NOMO-1 treated with dmso at 0.1 percent for 144 hours (cell line): ENCODE results near the gene LARP4B.

Experiments
- DNase-seq: peaks from one replicate; lab custom pipeline; 2025; ENCODE audit not compliant: unreplicated experiment; lab: John Stamatoyannopoulos, UW

Gene LARP4B

DNA sequence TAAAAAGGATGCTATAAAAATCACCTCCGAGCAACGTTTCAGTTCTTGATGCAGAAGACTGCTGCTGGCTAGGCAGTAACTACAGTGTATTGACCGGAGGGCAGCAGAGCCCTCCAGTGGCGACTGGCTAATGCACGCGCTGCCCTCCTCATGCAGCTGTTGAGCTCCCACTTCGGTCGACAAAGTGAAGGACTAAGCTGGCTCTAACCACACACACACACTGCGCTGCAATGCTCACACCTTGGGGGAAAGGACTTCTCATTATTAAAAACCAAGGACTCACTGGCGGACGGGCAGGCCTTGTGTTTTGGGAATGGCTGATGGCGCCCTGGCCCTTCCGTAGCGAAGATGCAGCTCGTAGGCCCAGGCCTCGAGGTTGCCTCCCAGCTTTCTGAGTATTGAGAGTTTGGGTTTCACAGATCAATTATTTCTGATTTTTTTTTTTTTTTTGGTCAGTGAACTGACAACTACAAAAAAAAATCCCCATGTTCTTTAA is 121.1 kb downstream of the LARP4B start:
- no peak for DNase-seq

- no peak for DNase-seq
Observed at GRCh38 chr10:809671-810350, 121.7 kb downstream of the LARP4B start.

DNA sequence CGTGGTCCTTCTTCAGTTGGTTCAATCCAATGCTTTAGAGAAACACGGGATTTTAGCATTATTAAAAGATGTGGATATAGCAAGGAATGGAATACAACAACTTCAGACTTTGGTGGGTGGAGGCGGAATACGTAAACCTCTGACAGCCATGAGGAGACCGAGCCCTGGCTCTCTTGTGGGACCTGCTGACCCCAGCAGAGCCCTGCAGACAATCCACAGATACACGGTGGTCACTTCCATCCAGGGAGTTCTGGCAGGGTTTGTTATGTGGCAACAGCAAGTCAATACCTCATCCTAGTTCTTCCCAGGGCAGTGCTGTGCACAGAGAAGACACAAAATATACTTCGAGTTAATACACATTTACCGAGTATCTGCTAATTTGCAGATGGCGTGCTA is 123.5 kb downstream of the LARP4B start:
- no peak for DNase-seq

- DNase-seq, result no peak
Observed at GRCh38 chr10:807163-807957, 124.1 kb downstream of the LARP4B start.

DNA sequence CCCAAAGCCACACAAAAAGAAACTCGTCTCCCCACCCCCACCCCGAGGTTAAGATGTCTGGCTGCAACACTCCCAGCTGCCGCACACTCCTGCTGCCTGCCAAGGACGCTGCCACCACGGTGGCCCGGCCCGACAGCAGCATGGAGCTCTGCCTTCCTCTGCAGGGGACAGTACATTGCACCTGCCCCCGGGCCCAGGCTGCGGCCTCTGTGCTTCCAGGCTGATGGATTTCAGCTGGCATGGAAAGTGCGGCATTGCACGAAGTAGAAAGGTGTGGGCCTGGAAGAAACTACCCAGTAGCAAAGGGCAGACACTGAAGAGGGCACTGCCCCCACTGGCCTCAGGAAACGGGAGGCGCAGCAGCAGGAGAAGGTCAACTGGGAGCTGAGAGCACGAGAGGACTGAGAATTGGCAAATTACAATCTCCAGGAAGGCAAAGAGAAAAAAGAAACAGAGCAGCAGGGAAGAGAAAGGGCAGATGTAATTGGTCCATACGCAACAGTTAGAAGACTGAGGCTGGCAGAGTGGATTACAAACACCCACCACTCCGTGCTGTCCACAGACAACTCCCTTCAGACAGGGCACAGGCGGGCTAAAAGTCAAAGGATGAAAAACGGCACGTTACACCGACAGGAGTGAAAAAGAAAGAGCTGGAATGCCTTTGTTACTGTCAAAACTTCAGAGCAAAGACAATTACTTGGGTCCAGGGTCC is 124.9 kb downstream of the LARP4B start:
- no peak for DNase-seq

DNA sequence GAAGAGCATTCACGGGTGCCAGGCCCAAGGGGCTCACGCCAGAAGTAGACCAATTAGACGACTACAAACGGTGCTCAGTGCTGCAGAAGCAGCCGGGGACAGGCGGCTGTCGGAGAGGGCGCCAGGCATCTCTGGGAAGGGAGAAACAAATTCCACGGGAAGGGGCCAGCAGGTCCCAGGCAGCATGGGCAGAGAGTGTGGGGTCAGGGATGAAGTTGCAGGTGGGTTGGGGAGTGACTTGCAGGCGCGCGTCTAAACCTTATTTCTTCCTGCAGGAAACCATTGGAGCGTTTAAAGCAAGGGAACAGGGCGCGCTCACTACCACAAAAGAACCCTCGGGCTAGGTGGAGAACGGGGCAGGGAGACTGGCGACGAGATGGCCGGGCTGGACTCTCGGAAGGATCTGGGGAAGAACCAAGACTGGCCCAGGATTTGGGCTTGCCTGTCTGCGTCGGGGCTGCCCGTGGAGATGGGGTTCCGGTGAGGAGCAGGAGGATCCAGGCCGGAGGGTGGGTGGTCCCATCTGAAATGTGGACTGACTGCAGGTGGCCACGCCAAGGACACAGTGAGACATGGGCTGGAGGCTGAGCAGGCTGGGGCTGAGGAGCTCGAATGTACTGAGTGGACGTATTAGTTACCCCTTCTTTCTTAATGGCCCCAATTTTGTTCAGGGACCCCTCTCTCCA is 125.7 kb downstream of the LARP4B start:
- DNase-seq, result no peak

DNA sequence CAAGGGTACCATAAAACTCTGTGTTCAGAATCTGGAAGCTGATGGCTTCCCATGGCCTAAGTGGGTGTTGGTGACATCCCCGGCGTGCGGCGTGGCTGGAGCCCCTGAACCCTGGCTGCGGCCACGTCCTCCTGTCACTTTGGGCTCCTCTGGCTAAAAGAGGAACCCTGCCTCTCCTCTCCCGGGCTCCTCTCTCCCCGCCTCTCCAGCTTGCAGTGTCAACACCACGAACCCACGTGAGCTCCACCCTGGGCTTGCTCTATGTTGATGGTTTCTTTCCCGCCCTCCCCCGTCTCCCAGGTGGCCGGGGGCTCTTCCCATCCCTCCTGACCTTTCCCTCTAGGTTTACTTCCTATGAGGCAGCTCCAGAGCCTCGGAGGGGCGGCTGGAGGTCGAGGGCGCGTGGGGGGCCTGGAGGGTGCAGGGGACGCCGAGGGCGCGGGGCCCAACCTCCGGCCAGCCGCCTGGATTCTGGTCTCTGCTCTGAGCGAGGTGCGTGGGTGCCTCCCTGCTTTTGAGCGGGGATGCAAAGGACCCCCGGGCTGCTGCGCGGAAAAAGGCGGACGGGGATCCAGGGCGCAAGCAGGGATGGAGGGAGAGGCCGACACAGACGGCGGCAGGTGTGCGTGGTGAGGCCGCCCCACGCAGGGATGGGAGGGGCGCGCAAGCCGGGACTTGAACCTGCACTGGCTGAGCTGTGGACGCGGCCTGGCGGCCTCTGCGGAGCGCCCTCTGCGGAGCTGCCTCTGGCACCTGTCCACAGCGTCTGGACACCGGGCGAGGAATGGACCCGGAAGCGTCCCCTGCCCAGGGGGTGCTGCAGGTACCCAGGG is 126.5 kb downstream of the LARP4B start:
- no peak for DNase-seq

GRCh38 chr10:804191-804781 is 127.2 kb downstream of the LARP4B start:
- no peak for DNase-seq

GRCh38 chr10:803041-803741 is 128.3 kb downstream of the LARP4B start:
- DNase-seq, result no peak

GRCh38 chr10:802506-802905 is 129.0 kb downstream of the LARP4B start:
- no peak for DNase-seq

- DNase-seq, result no peak
Observed at GRCh38 chr10:797179-797578, 134.3 kb downstream of the LARP4B start.

DNA sequence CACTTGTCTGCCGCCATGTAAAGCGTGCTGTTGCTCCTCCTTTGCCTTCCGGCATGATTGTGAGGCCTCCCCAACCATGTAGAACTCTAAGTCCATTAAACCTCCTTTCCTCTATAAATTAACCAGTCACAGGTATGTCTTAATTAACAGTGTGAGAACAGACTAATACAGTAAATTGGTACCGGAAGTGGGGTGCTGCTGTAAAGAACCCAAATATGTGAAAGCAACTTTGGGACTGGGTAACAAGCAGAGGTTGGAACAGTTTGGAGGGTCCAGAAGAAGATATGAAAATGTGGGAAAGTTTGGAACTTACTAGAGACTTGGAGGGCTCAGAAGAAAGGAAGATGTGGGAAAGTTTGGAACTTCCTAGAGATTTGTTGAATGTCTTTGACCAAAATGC is 135.3 kb downstream of the LARP4B start:
- no peak for DNase-seq

DNA sequence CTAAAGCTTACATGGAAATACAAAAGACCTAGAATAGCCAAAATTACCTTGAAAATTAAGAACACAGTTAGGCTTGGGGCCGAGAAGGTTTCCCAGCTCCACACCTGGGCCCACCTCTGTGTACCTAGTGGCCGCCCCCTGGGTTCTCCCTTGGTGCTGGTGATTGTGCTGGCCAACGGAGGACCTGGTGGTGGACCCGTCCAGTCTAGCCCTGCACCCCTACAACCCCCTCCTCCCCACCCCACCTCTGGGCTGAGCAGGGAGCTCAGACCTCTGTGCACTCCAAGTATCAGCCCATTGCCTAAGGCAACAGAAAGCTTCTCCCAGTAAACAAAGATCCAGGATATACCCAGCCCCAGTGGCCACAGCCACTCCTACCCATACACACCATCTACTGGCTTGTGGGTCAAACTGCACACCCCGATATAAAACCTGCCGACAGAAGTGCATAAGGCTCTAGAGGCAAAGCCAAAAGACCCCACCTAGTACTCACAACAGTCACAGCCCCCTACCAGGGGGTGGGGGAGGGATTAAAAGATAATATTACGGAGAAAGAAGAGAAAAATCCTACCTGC is 137.0 kb downstream of the LARP4B start:
- DNase-seq, result no peak

GRCh38 chr10:792792-793100 is 138.8 kb downstream of the LARP4B start:
- DNase-seq, result no peak

- DNase-seq, result no peak
Observed at GRCh38 chr10:792083-792791, 139.3 kb downstream of the LARP4B start.

- DNase-seq, result no peak
Observed at GRCh38 chr10:791639-792038, 139.9 kb downstream of the LARP4B start.

- no peak for DNase-seq
Observed at GRCh38 chr10:790821-791551, 140.5 kb downstream of the LARP4B start.
